GM12872 (cell line): ENCODE data around the gene SCAANT1.

Source experiments
- CTCF ChIP-seq: IDR thresholded peaks from 3 replicates; pipeline ENCODE4 v1.5.1; 2011; ENCODE audit warnings: low read depth, mild to moderate bottlenecking, low read length, moderate library complexity; ENCODE audit not compliant: insufficient read depth

SCAANT1 gene

GRCh38 chr3:63863150-63864007, 48.8 kb downstream of the SCAANT1 start, which contains the start of the genes ATXN7 and THOC7:
ATXN7 (plus strand) TSS chr3:63863867; CDS start chr3:63912599, 48,732 bp downstream.
THOC7 (minus strand) TSS chr3:63863805; CDS start chr3:63863790, 15 bp downstream.
- no peak for TF ChIP-seq CTCF

GRCh38 chr3:63862804-63863149, 49.4 kb downstream of the SCAANT1 start:
- TF ChIP-seq CTCF, result no peak
